Omental fat pad (tissue), 4 donors: ENCODE measurements around the gene LINC00632. TPM values are rescaled to one million over a fixed set of nuclear protein-coding genes. Genes with fewer than 3 reads are reported as not detected.

Source experiments
- ATAC-seq: fragments of 150-250 bp; one replicate; pipeline ENCODE4 v1.9.1; 2016; ENCODE audit warnings: mild to moderate bottlenecking, moderate library complexity; ENCODE audit not compliant: low FRiP score
- DNase-seq: peaks from one replicate; pipeline ENCODE4 v3.0.0-alpha.2; 2019; ENCODE audit warnings: low spot score
- total RNA-seq, 4 donors: library from RNA; depleted of rRNA; stranded (reverse); fragments of >200 nt; gene quantifications; one replicate each; pipeline ENCODE4 v1.1.0, GENCODE V29; 2016
- TF ChIP-seq, protein P1 (sequence below), 3 donors: fragments of 450-650 bp; IDR thresholded peaks; one replicate each; pipeline ENCODE4 v1.5.1; 2016 to 2017; ENCODE audit warnings: antibody characterized with exemption in 3 of 3, mild to moderate bottlenecking in 3 of 3, moderate library complexity in 2 of 3

The LINC00632 gene
- total RNA-seq, 4 donors from 2014 or later: 244 to 714 (median 523) TPM

DNA sequence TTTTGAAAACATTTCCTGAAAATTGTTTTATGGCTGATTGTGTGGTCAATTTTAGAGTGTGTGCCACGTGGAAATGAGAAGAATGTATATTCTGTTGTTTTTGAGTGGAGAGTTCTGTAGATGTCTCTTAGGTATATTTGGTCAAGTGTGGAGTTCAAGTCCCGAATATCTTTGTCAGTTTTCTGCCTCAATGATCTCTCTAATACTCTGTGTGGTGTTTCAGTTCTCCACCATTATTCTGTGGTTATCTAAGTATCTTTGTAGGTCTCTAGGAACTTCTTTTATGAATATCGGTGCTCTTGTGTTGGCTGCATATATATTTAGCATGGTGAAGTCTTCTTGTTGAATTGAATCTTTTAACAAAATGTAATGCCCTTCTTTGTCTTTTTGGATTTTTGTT, 113.3 kb downstream of the LINC00632 start:
- ATAC-seq: no peak
- DNase-seq: no peak
- TF ChIP-seq, protein P1, sequence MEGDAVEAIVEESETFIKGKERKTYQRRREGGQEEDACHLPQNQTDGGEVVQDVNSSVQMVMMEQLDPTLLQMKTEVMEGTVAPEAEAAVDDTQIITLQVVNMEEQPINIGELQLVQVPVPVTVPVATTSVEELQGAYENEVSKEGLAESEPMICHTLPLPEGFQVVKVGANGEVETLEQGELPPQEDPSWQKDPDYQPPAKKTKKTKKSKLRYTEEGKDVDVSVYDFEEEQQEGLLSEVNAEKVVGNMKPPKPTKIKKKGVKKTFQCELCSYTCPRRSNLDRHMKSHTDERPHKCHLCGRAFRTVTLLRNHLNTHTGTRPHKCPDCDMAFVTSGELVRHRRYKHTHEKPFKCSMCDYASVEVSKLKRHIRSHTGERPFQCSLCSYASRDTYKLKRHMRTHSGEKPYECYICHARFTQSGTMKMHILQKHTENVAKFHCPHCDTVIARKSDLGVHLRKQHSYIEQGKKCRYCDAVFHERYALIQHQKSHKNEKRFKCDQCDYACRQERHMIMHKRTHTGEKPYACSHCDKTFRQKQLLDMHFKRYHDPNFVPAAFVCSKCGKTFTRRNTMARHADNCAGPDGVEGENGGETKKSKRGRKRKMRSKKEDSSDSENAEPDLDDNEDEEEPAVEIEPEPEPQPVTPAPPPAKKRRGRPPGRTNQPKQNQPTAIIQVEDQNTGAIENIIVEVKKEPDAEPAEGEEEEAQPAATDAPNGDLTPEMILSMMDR (IDR thresholded peaks at IDR 0.05): no peak

DNA sequence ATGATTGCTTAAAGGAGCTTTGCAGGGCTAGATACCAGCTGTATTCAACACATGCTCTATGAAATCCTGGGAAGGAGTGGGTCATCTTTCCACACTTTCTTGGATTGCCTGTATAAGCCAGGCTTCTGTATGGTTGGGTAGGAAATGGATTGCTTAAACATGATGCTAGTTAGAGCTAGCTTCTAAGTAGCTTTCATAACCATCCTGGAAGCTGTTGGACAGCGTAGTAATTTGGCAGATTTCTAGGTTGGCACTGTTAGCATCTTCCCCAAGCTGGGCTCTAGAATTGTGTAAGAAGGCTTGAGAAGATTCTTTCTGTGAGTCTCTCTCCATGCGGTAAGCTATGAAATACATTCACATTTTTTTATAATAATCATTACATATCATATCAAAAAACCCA, 127.3 kb downstream of the LINC00632 start:
- DNase-seq (no peak), ATAC-seq (peak; percentile 54)
- TF ChIP-seq, protein P1 (IDR thresholded peaks at IDR 0.05): no peak

Other genes starting within 250 kb of the LINC00632 start
- not detected for gene SOX3, start 204.7 kb upstream of the LINC00632 start, total RNA-seq